Measurements from ENCODE around the gene SLC12A5.

Gene SLC12A5

DNA sequence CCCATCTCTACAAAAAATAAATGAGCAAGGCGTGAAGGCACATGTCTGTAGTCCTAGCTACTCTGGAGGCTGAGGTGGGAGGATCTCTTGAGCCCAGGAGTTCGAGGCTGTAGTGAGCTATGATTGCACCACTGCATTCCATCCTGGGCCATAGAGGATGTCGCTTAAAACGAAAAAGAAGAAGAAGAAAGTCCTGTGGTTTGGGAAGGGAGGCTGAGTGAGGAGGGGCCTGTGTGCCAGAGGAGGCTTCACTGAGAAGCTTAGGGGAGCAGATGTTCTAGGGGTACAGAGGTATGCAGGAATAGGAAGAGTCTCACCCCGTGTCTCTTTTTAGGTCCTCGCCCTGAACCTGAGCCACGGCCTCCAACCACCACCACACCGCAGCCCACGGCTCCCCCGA lies 16.1 kb upstream of the SLC12A5 start:
- TF ChIP-seq EZH2phosphoT487 (IDR thresholded peaks at IDR 0.05; ENCODE audit: borderline replicate concordance, low read length) (no peak), CTCF (IDR thresholded peaks at IDR 0.05; ENCODE audit: low read depth, low read length, poor library complexity, severe bottlenecking) (no peak)
- Histone ChIP-seq H3F3A (ENCODE audit: control insufficient read depth, insufficient read depth) (no peaks in the 10 kb centered on the region), H3K4me2 (ENCODE audit: low read length) (no peak overlapping the region), H3K36me3 (ENCODE audit: control insufficient read depth, low read length) (no peaks in the 10 kb centered on the region), H3K27me3 (ENCODE audit: control insufficient read depth, low read length) (peaks cover 45% of the 10 kb centered on the region), H4K20me1 (ENCODE audit: control insufficient read depth, insufficient read depth, low read depth, low read length) (no peaks in the 10 kb centered on the region), H3K9me3 (ENCODE audit: control insufficient read depth, insufficient read depth, low read length) (no peaks in the 10 kb centered on the region), H3K4me1 (ENCODE audit: control insufficient read depth, low read length) (peaks cover 8% of the 10 kb centered on the region), H3K27ac (ENCODE audit: low read depth, low read length) (no peak overlapping the region), H3K79me2 (ENCODE audit: control insufficient read depth, low read length) (no peaks in the 10 kb centered on the region), H3K9me2 (replicated peaks; ENCODE audit: control insufficient read depth, low read length) (no peaks in the 10 kb centered on the region), H3K4me3 (ENCODE audit: low read length) (no peak overlapping the region)

GRCh38 chr20:46013322-46013828 lies 15.6 kb upstream of the SLC12A5 start:
- peak overlapping the region; percentile 83; the same call in 1 of the 2 replicates for H3K4me2 ChIP-seq (ENCODE audit: low read length)
- TF ChIP-seq CTCF (IDR thresholded peaks at IDR 0.05; ENCODE audit: low read depth, low read length, poor library complexity, severe bottlenecking) = no peak
- no peak for TF ChIP-seq EZH2phosphoT487 (IDR thresholded peaks at IDR 0.05; ENCODE audit: borderline replicate concordance, low read length)
- H3K9me2 ChIP-seq (replicated peaks; ENCODE audit: control insufficient read depth, low read length) = no peaks in the 10 kb centered on the region
- H3K9me3 ChIP-seq (ENCODE audit: control insufficient read depth, insufficient read depth, low read length) = no peaks in the 10 kb centered on the region
- peaks cover 40% of the 10 kb centered on the region for H3K27me3 ChIP-seq (ENCODE audit: control insufficient read depth, low read length)
- peaks cover 8% of the 10 kb centered on the region for H3K4me1 ChIP-seq (ENCODE audit: control insufficient read depth, low read length)
- H3K36me3 ChIP-seq (ENCODE audit: control insufficient read depth, low read length) = no peaks in the 10 kb centered on the region
- no peak overlapping the region; the same call in 1 of the 2 replicates for H3K4me3 ChIP-seq (ENCODE audit: low read length)
- no peaks in the 10 kb centered on the region for H3K79me2 ChIP-seq (ENCODE audit: control insufficient read depth, low read length)
- H3K27ac ChIP-seq (ENCODE audit: low read depth, low read length) = no peak overlapping the region
- no peaks in the 10 kb centered on the region for H3F3A ChIP-seq (ENCODE audit: control insufficient read depth, insufficient read depth)
- no peaks in the 10 kb centered on the region for H4K20me1 ChIP-seq (ENCODE audit: control insufficient read depth, insufficient read depth, low read depth, low read length)

GRCh38 chr20:46013829-46014516 lies 15.0 kb upstream of the SLC12A5 start:
- TF ChIP-seq CTCF (IDR thresholded peaks at IDR 0.05; ENCODE audit: low read depth, low read length, poor library complexity, severe bottlenecking) = peak; percentile 97
- TF ChIP-seq EZH2phosphoT487 (IDR thresholded peaks at IDR 0.05; ENCODE audit: borderline replicate concordance, low read length) = no peak
- Histone ChIP-seq H3K27me3 (ENCODE audit: control insufficient read depth, low read length) (peaks cover 34% of the 10 kb centered on the region), H3K36me3 (ENCODE audit: control insufficient read depth, low read length) (no peaks in the 10 kb centered on the region), H3K4me1 (ENCODE audit: control insufficient read depth, low read length) (peaks cover 8% of the 10 kb centered on the region), H3K9me2 (replicated peaks; ENCODE audit: control insufficient read depth, low read length) (no peaks in the 10 kb centered on the region), H3K79me2 (ENCODE audit: control insufficient read depth, low read length) (no peaks in the 10 kb centered on the region), H3K27ac (ENCODE audit: low read depth, low read length) (no peak overlapping the region), H3K4me2 (ENCODE audit: low read length) (peak overlapping the region; percentile 83), H4K20me1 (ENCODE audit: control insufficient read depth, insufficient read depth, low read depth, low read length) (no peaks in the 10 kb centered on the region), H3K9me3 (ENCODE audit: control insufficient read depth, insufficient read depth, low read length) (no peaks in the 10 kb centered on the region), H3K4me3 (ENCODE audit: low read length) (peak overlapping the region; percentile 54), H3F3A (ENCODE audit: control insufficient read depth, insufficient read depth) (no peaks in the 10 kb centered on the region)
